K562 (cell line): ENCODE measurements around the gene HSD17B1. TPM values are rescaled to one million over a fixed set of nuclear protein-coding genes. Genes with fewer than 3 reads are reported as not detected.

Experiments
- EP400 ChIP-seq: fragments of 450-650 bp; IDR thresholded peaks from 2 replicates; pipeline ENCODE4 v1.6.1; 2017; ENCODE audit warnings: antibody characterized with exemption, mild to moderate bottlenecking, moderate library complexity
- FOXA1 ChIP-seq: fragments of 450-650 bp; IDR thresholded peaks from 2 replicates; pipeline ENCODE4 v1.6.1; 2016; ENCODE audit warnings: mild to moderate bottlenecking, borderline replicate concordance
- HINFP ChIP-seq: fragments of 450-650 bp; conservative IDR thresholded peaks from 2 replicates; pipeline ENCODE4 v1.6.1; 2016; ENCODE audit warnings: missing genetic modification characterization, low read depth, mild to moderate bottlenecking, control low read depth, missing compliant biosample characterization
- MAZ ChIP-seq, 2 experiments: fragments of 450-650 bp in 1 of 2; sonication (generic) in 1 of 2; formaldehyde crosslinking; IDR thresholded peaks in 1 of 2; conservative IDR thresholded peaks in 1 of 2; 2 replicates each; pipeline versions ENCODE4 v1.4.0 to v1.5.0; 2020; ENCODE audit warnings: mild to moderate bottlenecking in 1 of 2, missing genetic modification reagents in 1 of 2
- NONO ChIP-seq, 2 experiments: fragments of 200-400 bp in 1 of 2; fragments of 450-650 bp in 1 of 2; formaldehyde crosslinking in 1 of 2; IDR thresholded peaks; 2 replicates each; pipeline ENCODE4 v1.6.1; 2017; ENCODE audit warnings: low read depth in 2 of 2, mild to moderate bottlenecking in 2 of 2, moderate library complexity in 2 of 2, low read length in 1 of 2
- POLR2B ChIP-seq: fragments of 450-650 bp; IDR thresholded peaks from 2 replicates; pipeline ENCODE4 v1.6.1; 2018; ENCODE audit warnings: low read depth; ENCODE audit not compliant: partially characterized antibody
- SRSF9 ChIP-seq: fragments of 200-400 bp; formaldehyde crosslinking; IDR thresholded peaks from 2 replicates; pipeline ENCODE4 v1.6.1; 2017; ENCODE audit warnings: low read depth, low read length, borderline replicate concordance
- TAL1 ChIP-seq: fragments of 450-650 bp; IDR thresholded peaks from 2 replicates; pipeline ENCODE4 v1.6.1; 2016; ENCODE audit warnings: mild to moderate bottlenecking
- ZNF644 ChIP-seq: fragments of 200-800 bp; sonication (Bioruptor generic); IDR thresholded peaks from 2 replicates; pipeline ENCODE4 v1.6.1; 2016; ENCODE audit warnings: low read depth, missing genetic modification characterization, missing compliant biosample characterization
- polyA plus RNA-seq, 8 experiments: library from polyadenylated mRNA; depleted of rRNA in 4 of 8; stranded (reverse) in 5 of 8; unstranded in 3 of 8; fragments of >200 nt; fragmentation: Nextera tagmentation in 2 of 8; fragmentation: Illumina TruSeq in 1 of 8; extraction: Ambion mirVana in 2 of 8; extraction: Trizol in 1 of 8; gene quantifications; 2 replicates each; pipeline versions ENCODE4 v1.2.1 to v1.2.3, GENCODE V29; 2011 to 2014; ENCODE audit warnings: inconsistent platforms in 1 of 8, missing spikeins in 1 of 8
- total RNA-seq, 7 experiments: library from RNA; depleted of rRNA in 6 of 7; stranded (reverse); fragments of >200 nt in 6 of 7; fragmentation: Illumina TruSeq in 2 of 7; extraction: Trizol in 2 of 7; gene quantifications; 2 replicates each; pipeline versions ENCODE4 v1.2.1 to v1.2.3, GENCODE V29; 2011 to 2021; ENCODE audit warnings: low replicate concordance in 1 of 7
- TF ChIP-seq, protein P1 (sequence below): fragments of 450-650 bp; IDR thresholded peaks from 2 replicates; pipeline ENCODE4 v1.6.1; 2017; ENCODE audit warnings: antibody characterized with exemption, mild to moderate bottlenecking
- TF ChIP-seq, protein P2 (sequence below): fragments of 450-650 bp; IDR thresholded peaks from 2 replicates; pipeline ENCODE4 v1.6.1; 2017; ENCODE audit warnings: mild to moderate bottlenecking, moderate library complexity
- TF ChIP-seq, protein P3 (sequence below): sonication (generic); formaldehyde crosslinking; IDR thresholded peaks from 2 replicates; pipeline ENCODE4 v1.8.0; 2022; ENCODE audit warnings: mild to moderate bottlenecking, missing genetic modification reagents, borderline replicate concordance
- TF ChIP-seq, protein P4 (sequence below): fragments of 250-450 bp; sonication (Bioruptor Pico); IDR thresholded peaks from 2 replicates; pipeline ENCODE4 v1.5.1; 2021; ENCODE audit warnings: mild to moderate bottlenecking

The HSD17B1 gene
- total and polyA plus RNA-seq, 9 of the 15 experiments (the other 6 are each of a cell fraction or from before 2014, with no cell fraction given), result 0.55 to 21.1 (median 3.6) TPM

GRCh38 chr17:42536372-42537155, 16.2 kb upstream of the HSD17B1 start (continued):
- no peak for TF ChIP-seq ZNF644
- TF ChIP-seq EP400, result no peak
- peak in 1 of 2 experiments; percentile 82; a peak in 3 of 4 replicates for TF ChIP-seq NONO (IDR thresholded peaks at IDR 0.05; ENCODE audit: low read depth in 2 of 2, low read length in 1 of 2)
- TF ChIP-seq SRSF9, result no peak
- TF ChIP-seq, protein P1, sequence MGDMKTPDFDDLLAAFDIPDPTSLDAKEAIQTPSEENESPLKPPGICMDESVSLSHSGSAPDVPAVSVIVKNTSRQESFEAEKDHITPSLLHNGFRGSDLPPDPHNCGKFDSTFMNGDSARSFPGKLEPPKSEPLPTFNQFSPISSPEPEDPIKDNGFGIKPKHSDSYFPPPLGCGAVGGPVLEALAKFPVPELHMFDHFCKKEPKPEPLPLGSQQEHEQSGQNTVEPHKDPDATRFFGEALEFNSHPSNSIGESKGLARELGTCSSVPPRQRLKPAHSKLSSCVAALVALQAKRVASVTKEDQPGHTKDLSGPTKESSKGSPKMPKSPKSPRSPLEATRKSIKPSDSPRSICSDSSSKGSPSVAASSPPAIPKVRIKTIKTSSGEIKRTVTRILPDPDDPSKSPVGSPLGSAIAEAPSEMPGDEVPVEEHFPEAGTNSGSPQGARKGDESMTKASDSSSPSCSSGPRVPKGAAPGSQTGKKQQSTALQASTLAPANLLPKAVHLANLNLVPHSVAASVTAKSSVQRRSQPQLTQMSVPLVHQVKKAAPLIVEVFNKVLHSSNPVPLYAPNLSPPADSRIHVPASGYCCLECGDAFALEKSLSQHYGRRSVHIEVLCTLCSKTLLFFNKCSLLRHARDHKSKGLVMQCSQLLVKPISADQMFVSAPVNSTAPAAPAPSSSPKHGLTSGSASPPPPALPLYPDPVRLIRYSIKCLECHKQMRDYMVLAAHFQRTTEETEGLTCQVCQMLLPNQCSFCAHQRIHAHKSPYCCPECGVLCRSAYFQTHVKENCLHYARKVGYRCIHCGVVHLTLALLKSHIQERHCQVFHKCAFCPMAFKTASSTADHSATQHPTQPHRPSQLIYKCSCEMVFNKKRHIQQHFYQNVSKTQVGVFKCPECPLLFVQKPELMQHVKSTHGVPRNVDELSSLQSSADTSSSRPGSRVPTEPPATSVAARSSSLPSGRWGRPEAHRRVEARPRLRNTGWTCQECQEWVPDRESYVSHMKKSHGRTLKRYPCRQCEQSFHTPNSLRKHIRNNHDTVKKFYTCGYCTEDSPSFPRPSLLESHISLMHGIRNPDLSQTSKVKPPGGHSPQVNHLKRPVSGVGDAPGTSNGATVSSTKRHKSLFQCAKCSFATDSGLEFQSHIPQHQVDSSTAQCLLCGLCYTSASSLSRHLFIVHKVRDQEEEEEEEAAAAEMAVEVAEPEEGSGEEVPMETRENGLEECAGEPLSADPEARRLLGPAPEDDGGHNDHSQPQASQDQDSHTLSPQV, result peak; percentile 54
- TF ChIP-seq, protein P2, sequence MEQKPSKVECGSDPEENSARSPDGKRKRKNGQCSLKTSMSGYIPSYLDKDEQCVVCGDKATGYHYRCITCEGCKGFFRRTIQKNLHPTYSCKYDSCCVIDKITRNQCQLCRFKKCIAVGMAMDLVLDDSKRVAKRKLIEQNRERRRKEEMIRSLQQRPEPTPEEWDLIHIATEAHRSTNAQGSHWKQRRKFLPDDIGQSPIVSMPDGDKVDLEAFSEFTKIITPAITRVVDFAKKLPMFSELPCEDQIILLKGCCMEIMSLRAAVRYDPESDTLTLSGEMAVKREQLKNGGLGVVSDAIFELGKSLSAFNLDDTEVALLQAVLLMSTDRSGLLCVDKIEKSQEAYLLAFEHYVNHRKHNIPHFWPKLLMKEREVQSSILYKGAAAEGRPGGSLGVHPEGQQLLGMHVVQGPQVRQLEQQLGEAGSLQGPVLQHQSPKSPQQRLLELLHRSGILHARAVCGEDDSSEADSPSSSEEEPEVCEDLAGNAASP, result no peak
- TF ChIP-seq HINFP (tag), result no peak; the same call in 1 of the 2 replicates
- peak; percentile 48 to 80 for TF ChIP-seq MAZ (CRISPR knock-in tag; conservative IDR thresholded peaks at IDR 0.05 in 1 of 2, IDR thresholded peaks at IDR 0.05 in 1 of 2)
- no peak for TF ChIP-seq POLR2B
- TF ChIP-seq, protein P3, sequence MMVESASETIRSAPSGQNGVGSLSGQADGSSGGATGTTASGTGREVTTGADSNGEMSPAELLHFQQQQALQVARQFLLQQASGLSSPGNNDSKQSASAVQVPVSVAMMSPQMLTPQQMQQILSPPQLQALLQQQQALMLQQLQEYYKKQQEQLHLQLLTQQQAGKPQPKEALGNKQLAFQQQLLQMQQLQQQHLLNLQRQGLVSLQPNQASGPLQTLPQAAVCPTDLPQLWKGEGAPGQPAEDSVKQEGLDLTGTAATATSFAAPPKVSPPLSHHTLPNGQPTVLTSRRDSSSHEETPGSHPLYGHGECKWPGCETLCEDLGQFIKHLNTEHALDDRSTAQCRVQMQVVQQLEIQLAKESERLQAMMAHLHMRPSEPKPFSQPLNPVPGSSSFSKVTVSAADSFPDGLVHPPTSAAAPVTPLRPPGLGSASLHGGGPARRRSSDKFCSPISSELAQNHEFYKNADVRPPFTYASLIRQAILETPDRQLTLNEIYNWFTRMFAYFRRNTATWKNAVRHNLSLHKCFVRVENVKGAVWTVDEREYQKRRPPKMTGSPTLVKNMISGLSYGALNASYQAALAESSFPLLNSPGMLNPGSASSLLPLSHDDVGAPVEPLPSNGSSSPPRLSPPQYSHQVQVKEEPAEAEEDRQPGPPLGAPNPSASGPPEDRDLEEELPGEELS, result no peak
- no peak for TF ChIP-seq FOXA1
- TF ChIP-seq TAL1, result no peak
- TF ChIP-seq, protein P4, sequence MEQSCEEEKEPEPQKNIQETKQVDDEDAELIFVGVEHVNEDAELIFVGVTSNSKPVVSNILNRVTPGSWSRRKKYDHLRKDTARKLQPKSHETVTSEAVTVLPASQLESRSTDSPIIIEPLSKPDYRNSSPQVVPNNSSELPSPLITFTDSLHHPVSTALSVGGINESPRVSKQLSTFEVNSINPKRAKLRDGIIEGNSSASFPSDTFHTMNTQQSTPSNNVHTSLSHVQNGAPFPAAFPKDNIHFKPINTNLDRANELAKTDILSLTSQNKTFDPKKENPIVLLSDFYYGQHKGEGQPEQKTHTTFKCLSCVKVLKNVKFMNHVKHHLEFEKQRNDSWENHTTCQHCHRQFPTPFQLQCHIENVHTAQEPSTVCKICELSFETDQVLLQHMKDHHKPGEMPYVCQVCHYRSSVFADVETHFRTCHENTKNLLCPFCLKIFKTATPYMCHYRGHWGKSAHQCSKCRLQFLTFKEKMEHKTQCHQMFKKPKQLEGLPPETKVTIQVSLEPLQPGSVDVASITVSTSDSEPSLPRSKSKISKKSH (CRISPR knock-in tag), result no peak
